Endodermal cell (in vitro differentiated cells): Measurements from ENCODE around the gene FBXW11. TPM values are rescaled to one million over a fixed set of nuclear protein-coding genes. Genes with fewer than 3 reads are reported as not detected.

Source experiments
- DNase-seq: peaks from one replicate; pipeline ENCODE4 v3.0.0-alpha.2; 2017
- H3K27ac ChIP-seq: 2 replicates; pipeline ENCODE4 v1.5.1; 2013; ENCODE audit warnings: mild to moderate bottlenecking, low read depth, low read length, moderate library complexity
- H3K27me3 ChIP-seq: 2 replicates; pipeline ENCODE4 v1.6.1; 2013; ENCODE audit warnings: mild to moderate bottlenecking, low read length, moderate library complexity; ENCODE audit not compliant: insufficient read depth, control insufficient read depth, poor library complexity, severe bottlenecking
- H3K36me3 ChIP-seq: 2 replicates; pipeline ENCODE4 v1.7.0; 2013; ENCODE audit warnings: mild to moderate bottlenecking, low read length, moderate library complexity; ENCODE audit not compliant: control insufficient read depth, insufficient read depth
- H3K4me1 ChIP-seq: one replicate; pipeline ENCODE4 v1.7.0; 2013; ENCODE audit warnings: low read length; ENCODE audit not compliant: control insufficient read depth, insufficient read depth
- H3K4me3 ChIP-seq: 2 replicates; pipeline ENCODE4 v1.5.1; 2013; ENCODE audit warnings: mild to moderate bottlenecking, low read length, moderate library complexity
- H3K9ac ChIP-seq: 2 replicates; pipeline ENCODE4 v1.6.1; 2013; ENCODE audit warnings: mild to moderate bottlenecking, low read length, moderate library complexity; ENCODE audit not compliant: poor library complexity, severe bottlenecking; ENCODE audit errors: extremely low read depth
- H3K9me3 ChIP-seq: 2 replicates; pipeline ENCODE4 v1.6.1; 2013; ENCODE audit warnings: mild to moderate bottlenecking, low read length, moderate library complexity; ENCODE audit not compliant: control insufficient read depth
- H3K27ac Mint-ChIP-seq: 2 replicates; pipeline ENCODE4 v1.8.0; 2020; ENCODE audit warnings: mixed read lengths
- H3K27me3 Mint-ChIP-seq: 2 replicates; pipeline ENCODE4 v1.8.0; 2021; ENCODE audit warnings: mild to moderate bottlenecking, mixed read lengths; ENCODE audit not compliant: insufficient read depth
- H3K36me3 Mint-ChIP-seq: 2 replicates; pipeline ENCODE4 v1.8.0; 2020; ENCODE audit warnings: low read depth, mixed read lengths
- H3K4me1 Mint-ChIP-seq: 2 replicates; pipeline ENCODE4 v1.8.0; 2020; ENCODE audit warnings: mixed read lengths
- H3K4me3 Mint-ChIP-seq: 2 replicates; pipeline ENCODE4 v1.8.0; 2020; ENCODE audit warnings: mild to moderate bottlenecking, moderate library complexity, mixed read lengths
- H3K9me3 Mint-ChIP-seq: 2 replicates; pipeline ENCODE4 v1.8.0; 2020; ENCODE audit warnings: mild to moderate bottlenecking, mixed read lengths
- CTCF ChIP-seq: fragments of 200-600 bp; sonication (generic); conservative IDR thresholded peaks from 2 replicates; pipeline ENCODE4 v1.5.0; 2021; ENCODE audit warnings: antibody characterized with exemption, mild to moderate bottlenecking
- WGBS, 2 experiments: methylation state at CpG; one replicate each; pipeline versions ENCODE4 v1.1.5 to v1.1.7; 2013; ENCODE audit warnings: missing lambda C conversion rate in 2 of 2, mixed read lengths in 1 of 2; ENCODE audit not compliant: insufficient coverage in 1 of 2, insufficient read length in 1 of 2; 5-methylcytosine and 5-hydroxymethylcytosine counted together
- total RNA-seq, 2 donors: library from RNA; stranded (reverse); fragmentation: NEBNext Ultra II Directional in 1 of 2; extraction: Animal tissue kit (Norgen Biotek cat#: 25700) in 1 of 2; gene quantifications; 2 replicates in 1 of 2; 3 replicates in 1 of 2; pipeline ENCODE4 v1.2.1, GENCODE V29; 2021

FBXW11 gene
- total RNA-seq, 2 donors from 2014 or later: 42.2 to 49.4 TPM

- no peaks in the 10 kb centered on the region for H3K27me3 Mint-ChIP-seq
- peaks cover 8% of the 10 kb centered on the region for H3K4me1 Mint-ChIP-seq
- 95 to 100% methylated on average over 2 to 5 of the region's 5 CpGs for WGBS, 2 experiments
- H3K4me3 Mint-ChIP-seq: no peak overlapping the region
- no peak overlapping the region for H3K4me3 ChIP-seq
- H3K36me3 Mint-ChIP-seq: peaks cover 16% of the 10 kb centered on the region
- no peak for DNase-seq
- no peak overlapping the region for H3K27ac Mint-ChIP-seq
- no peak for TF ChIP-seq CTCF
- H3K4me1 ChIP-seq: peaks cover 3% of the 10 kb centered on the region
- H3K9ac ChIP-seq: no peak overlapping the region
- H3K36me3 ChIP-seq: no peaks in the 10 kb centered on the region
- H3K27ac ChIP-seq: no peak overlapping the region
- H3K9me3 ChIP-seq: peaks cover 5% of the 10 kb centered on the region
- no peaks in the 10 kb centered on the region for H3K27me3 ChIP-seq
- H3K9me3 Mint-ChIP-seq: peaks cover 6% of the 10 kb centered on the region
These were observed 71.9 kb downstream of the FBXW11 start for GRCh38 chr5:171934586-171934985.

GRCh38 chr5:171931163-171931562 is 75.3 kb downstream of the FBXW11 start:
- Histone ChIP-seq H3K27ac (no peak overlapping the region), H3K4me1 (peaks cover 3% of the 10 kb centered on the region), H3K27me3 (no peaks in the 10 kb centered on the region), H3K36me3 (no peaks in the 10 kb centered on the region), H3K9me3 (peaks cover 5% of the 10 kb centered on the region), H3K4me3 (no peak overlapping the region), H3K9ac (no peak overlapping the region)
- Mint-ChIP-seq H3K4me1 (peaks cover 22% of the 10 kb centered on the region), H3K27ac (no peak overlapping the region), H3K36me3 (peaks cover 16% of the 10 kb centered on the region), H3K4me3 (no peak overlapping the region), H3K27me3 (no peaks in the 10 kb centered on the region), H3K9me3 (peaks cover 6% of the 10 kb centered on the region)
- WGBS, 2 experiments: 96% methylated on average over 2 of the region's 2 CpGs; no CpG with 5 or more reads in 1 of the 2 experiments
- no peak for DNase-seq
- TF ChIP-seq CTCF: no peak

- Histone ChIP-seq H3K9me3 (peaks cover 16% of the 10 kb centered on the region), H3K36me3 (peaks cover 3% of the 10 kb centered on the region), H3K27me3 (no peaks in the 10 kb centered on the region), H3K27ac (no peak overlapping the region), H3K4me3 (no peak overlapping the region), H3K4me1 (no peaks in the 10 kb centered on the region), H3K9ac (no peak overlapping the region)
- H3K4me3 Mint-ChIP-seq: no peak overlapping the region
- H3K9me3 Mint-ChIP-seq: peaks cover 16% of the 10 kb centered on the region
- H3K27me3 Mint-ChIP-seq: no peaks in the 10 kb centered on the region
- peaks cover 24% of the 10 kb centered on the region for H3K4me1 Mint-ChIP-seq
- peaks cover 19% of the 10 kb centered on the region for H3K36me3 Mint-ChIP-seq
- H3K27ac Mint-ChIP-seq: no peak overlapping the region
- peak; percentile 73 for TF ChIP-seq CTCF
- 92 to 93% methylated on average over 2 to 3 of the region's 3 CpGs for WGBS, 2 experiments
- DNase-seq: no peak
These were observed 79.0 kb downstream of the FBXW11 start for GRCh38 chr5:171927345-171927941.
